Tibial nerve (tissue), 4 donors: Measurements from ENCODE around the gene RANBP17.

Experiments used
- EP300 ChIP-seq, 2 donors: sonication (generic); formaldehyde crosslinking; IDR thresholded peaks; one replicate each; pipeline ENCODE4 v1.6.1; 2017; ENCODE audit warnings: antibody characterized with exemption in 2 of 2, mild to moderate bottlenecking in 1 of 2
- POLR2A ChIP-seq, 2 donors: fragments of 450-650 bp; IDR thresholded peaks; one replicate each; pipeline ENCODE4 v1.6.1; 2017; ENCODE audit warnings: antibody characterized with exemption in 2 of 2, mild to moderate bottlenecking in 2 of 2, moderate library complexity in 2 of 2
- TF ChIP-seq, protein P1 (sequence below), 5 experiments: fragments of 200-600 bp in 3 of 5; fragments of 450-650 bp in 2 of 5; sonication (generic) in 3 of 5; IDR thresholded peaks; one replicate each; pipeline ENCODE4 v1.5.1; 2016 to 2019; ENCODE audit warnings: antibody characterized with exemption in 5 of 5, mild to moderate bottlenecking in 3 of 5, moderate library complexity in 2 of 5

DNA sequence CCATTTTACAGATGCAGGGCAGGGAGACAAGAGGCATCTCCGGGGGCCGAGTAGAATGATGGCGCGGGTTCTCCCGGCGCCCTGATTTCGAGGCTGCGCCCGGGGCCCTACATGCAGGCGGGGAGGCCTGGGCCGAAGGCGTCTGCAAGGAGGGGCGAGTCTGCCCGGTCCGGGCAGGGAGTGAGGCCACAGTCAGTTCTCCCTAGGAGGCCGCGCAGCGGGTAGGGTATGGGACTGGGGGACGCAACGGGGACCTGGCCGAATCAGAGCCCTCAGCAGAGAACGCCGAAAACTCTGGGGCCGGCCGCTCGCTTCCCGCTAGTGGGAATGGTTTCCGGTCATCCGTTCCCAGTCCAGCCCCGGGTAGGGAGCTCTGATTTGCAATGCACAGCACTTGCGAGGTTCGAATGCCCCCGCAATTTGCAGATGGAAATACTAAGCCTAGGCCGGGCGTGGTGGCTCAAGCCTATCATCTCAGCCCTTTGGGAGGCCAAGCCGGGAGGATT lies 453.6 kb downstream of the RANBP17 start:
- TF ChIP-seq, protein P1, sequence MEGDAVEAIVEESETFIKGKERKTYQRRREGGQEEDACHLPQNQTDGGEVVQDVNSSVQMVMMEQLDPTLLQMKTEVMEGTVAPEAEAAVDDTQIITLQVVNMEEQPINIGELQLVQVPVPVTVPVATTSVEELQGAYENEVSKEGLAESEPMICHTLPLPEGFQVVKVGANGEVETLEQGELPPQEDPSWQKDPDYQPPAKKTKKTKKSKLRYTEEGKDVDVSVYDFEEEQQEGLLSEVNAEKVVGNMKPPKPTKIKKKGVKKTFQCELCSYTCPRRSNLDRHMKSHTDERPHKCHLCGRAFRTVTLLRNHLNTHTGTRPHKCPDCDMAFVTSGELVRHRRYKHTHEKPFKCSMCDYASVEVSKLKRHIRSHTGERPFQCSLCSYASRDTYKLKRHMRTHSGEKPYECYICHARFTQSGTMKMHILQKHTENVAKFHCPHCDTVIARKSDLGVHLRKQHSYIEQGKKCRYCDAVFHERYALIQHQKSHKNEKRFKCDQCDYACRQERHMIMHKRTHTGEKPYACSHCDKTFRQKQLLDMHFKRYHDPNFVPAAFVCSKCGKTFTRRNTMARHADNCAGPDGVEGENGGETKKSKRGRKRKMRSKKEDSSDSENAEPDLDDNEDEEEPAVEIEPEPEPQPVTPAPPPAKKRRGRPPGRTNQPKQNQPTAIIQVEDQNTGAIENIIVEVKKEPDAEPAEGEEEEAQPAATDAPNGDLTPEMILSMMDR (IDR thresholded peaks at IDR 0.05) = no peak
- TF ChIP-seq POLR2A (IDR thresholded peaks at IDR 0.05) = no peak
- no peak for TF ChIP-seq EP300 (IDR thresholded peaks at IDR 0.05)
